Kidney epithelial cell (primary cell): Measurements from ENCODE around the gene EIF6. TPM values are rescaled to one million over a fixed set of nuclear protein-coding genes. Genes with fewer than 3 reads are reported as not detected.
A peak's percentile ranks its signal among the peaks of the same experiment; 100 is the strongest.

Experiments used
- DNase-seq: peaks from one replicate; pipeline ENCODE4 v3.0.0-alpha.2; 2010; ENCODE audit warnings: low read depth
- H3K27me3 ChIP-seq: 2 replicates; pipeline ENCODE4 v1.6.0; 2011; ENCODE audit warnings: low read length; ENCODE audit not compliant: control insufficient read depth, insufficient read depth
- H3K36me3 ChIP-seq: 2 replicates; pipeline ENCODE4 v1.5.1; 2011; ENCODE audit warnings: low read length; ENCODE audit not compliant: control insufficient read depth, insufficient read depth
- H3K4me3 ChIP-seq: 2 replicates; pipeline ENCODE4 v1.5.1; 2011; ENCODE audit warnings: low read depth, mild to moderate bottlenecking, control low read depth, low read length
- CTCF ChIP-seq: IDR thresholded peaks from 2 replicates; pipeline ENCODE4 v1.5.1; 2011; ENCODE audit warnings: mild to moderate bottlenecking, moderate library complexity, low read length, control low read depth, inconsistent platforms; ENCODE audit not compliant: insufficient read depth, poor library complexity, severe bottlenecking
- total RNA-seq: library from RNA; depleted of rRNA; stranded (reverse); fragments of >200 nt; gene quantifications from 2 replicates; pipeline ENCODE4 v1.2.3, GENCODE V29; 2015

Gene EIF6
- total RNA-seq, 1 donor from 2014 or later: 284 TPM

- peak; percentile 39 for DNase-seq
Observed at GRCh38 chr20:35307666-35308653, 23.4 kb upstream of the EIF6 start.

GRCh38 chr20:35306931-35307517 lies 22.5 kb upstream of the EIF6 start:
- H3K27me3 ChIP-seq: no peaks in the 10 kb centered on the region
- no peak overlapping the region for H3K4me3 ChIP-seq
- peaks cover 1% of the 10 kb centered on the region for H3K36me3 ChIP-seq
- TF ChIP-seq CTCF: peak; percentile 86
- DNase-seq: no peak

More at GRCh38 chr20:35307666-35308653, 23.4 kb upstream of the EIF6 start:
- no peak for TF ChIP-seq CTCF
- Histone ChIP-seq H3K36me3 (no peaks in the 10 kb centered on the region), H3K4me3 (no peak overlapping the region), H3K27me3 (no peaks in the 10 kb centered on the region)

- Histone ChIP-seq H3K27me3 (no peaks in the 10 kb centered on the region), H3K4me3 (no peak overlapping the region), H3K36me3 (peaks cover 1% of the 10 kb centered on the region)
- TF ChIP-seq CTCF: no peak
- DNase-seq: peak; percentile 100
Observed at GRCh38 chr20:35305682-35306556, 21.3 kb upstream of the EIF6 start.

GRCh38 chr20:35304956-35305355 lies 20.4 kb upstream of the EIF6 start:
- H3K27me3 ChIP-seq: no peaks in the 10 kb centered on the region
- H3K36me3 ChIP-seq: peaks cover 1% of the 10 kb centered on the region
- no peak for DNase-seq
- H3K4me3 ChIP-seq: no peak overlapping the region
- no peak for TF ChIP-seq CTCF

GRCh38 chr20:35303735-35304491 lies 19.3 kb upstream of the EIF6 start:
- peaks cover 1% of the 10 kb centered on the region for H3K36me3 ChIP-seq
- H3K4me3 ChIP-seq: no peak overlapping the region
- peak; percentile 85 for TF ChIP-seq CTCF
- no peaks in the 10 kb centered on the region for H3K27me3 ChIP-seq
- DNase-seq: peak; percentile 67
